GM06990 (cell line): Measurements from ENCODE around the gene GBX1.

Experiments used
- DNase-seq: peaks from one replicate; pipeline ENCODE4 v3.0.0-alpha.2; 2011; ENCODE audit not compliant: insufficient read length; ENCODE audit errors: extremely low read depth
- H3K27me3 ChIP-seq: replicated peaks from 2 replicates; pipeline ENCODE4 v1.6.0; 2011; ENCODE audit warnings: low read length; ENCODE audit not compliant: control insufficient read depth, insufficient read depth
- H3K36me3 ChIP-seq: 2 replicates; pipeline ENCODE4 v1.5.1; 2011; ENCODE audit warnings: low read length; ENCODE audit not compliant: control insufficient read depth, insufficient read depth
- H3K4me3 ChIP-seq: replicated peaks from 2 replicates; pipeline ENCODE4 v1.5.1; 2011; ENCODE audit warnings: low read depth, mild to moderate bottlenecking, control low read depth, low read length
- CTCF ChIP-seq: IDR thresholded peaks from 2 replicates; pipeline ENCODE4 v1.5.1; 2011; ENCODE audit warnings: low read length, control low read depth, mild to moderate bottlenecking, inconsistent platforms; ENCODE audit not compliant: insufficient read depth, poor library complexity, severe bottlenecking

The GBX1 gene

GRCh38 chr7:151167197-151167961, at the start of gene GBX1:
TSS of gene GBX1 (minus strand) at chr7:151167694. CDS start at chr7:151167548, 146 bp downstream.
- DNase-seq = no peak

GRCh38 chr7:151215396-151215795, 47.9 kb upstream of the GBX1 start:
- H3K36me3 ChIP-seq = peaks cover 37% of the 10 kb centered on the region
- no peak overlapping the region for H3K4me3 ChIP-seq
- DNase-seq = no peak
- no peak for TF ChIP-seq CTCF
- H3K27me3 ChIP-seq = no peaks in the 10 kb centered on the region

More at GRCh38 chr7:151167197-151167961, at the start of gene GBX1:
- peaks cover 4% of the 10 kb centered on the region for H3K27me3 ChIP-seq
- TF ChIP-seq CTCF = no peak
- no peak within 1 kb of the TSS; the same call in 1 of the 2 replicates for H3K4me3 ChIP-seq
- H3K36me3 ChIP-seq = no peaks in the 10 kb centered on the region

GRCh38 chr7:151213826-151214225, 46.3 kb upstream of the GBX1 start:
- Histone ChIP-seq H3K36me3 (peaks cover 31% of the 10 kb centered on the region), H3K4me3 (no peak overlapping the region), H3K27me3 (no peaks in the 10 kb centered on the region)
- DNase-seq = no peak
- no peak for TF ChIP-seq CTCF

- peaks cover 21% of the 10 kb centered on the region for H3K36me3 ChIP-seq
- no peak overlapping the region for H3K4me3 ChIP-seq
- no peak for TF ChIP-seq CTCF
- H3K27me3 ChIP-seq = no peaks in the 10 kb centered on the region
- no peak for DNase-seq
These were observed 45.1 kb upstream of the GBX1 start for GRCh38 chr7:151212626-151213025.

GRCh38 chr7:151211155-151211772, 43.8 kb upstream of the GBX1 start:
- no peak overlapping the region for H3K4me3 ChIP-seq
- no peak for TF ChIP-seq CTCF
- H3K27me3 ChIP-seq = no peaks in the 10 kb centered on the region
- DNase-seq = no peak
- H3K36me3 ChIP-seq = peaks cover 21% of the 10 kb centered on the region
